ENCODE results near the gene WDR36.

GRCh38 chr5:111095982-111096381 lies 3.8 kb downstream of the WDR36 start:
- TF ChIP-seq ZNF639 (CRISPR knock-in tag; conservative IDR thresholded peaks at IDR 0.05 in 1 of 2, IDR thresholded peaks at IDR 0.05 in 1 of 2): no peak
- no peak for TF ChIP-seq ZNF274 (IDR thresholded peaks at IDR 0.05; ENCODE audit: borderline replicate concordance, low read depth, low read length)
- no peak for TF ChIP-seq CTCF (IDR thresholded peaks at IDR 0.05 in 2 of 3, conservative IDR thresholded peaks at IDR 0.05 in 1 of 3; ENCODE audit: insufficient read depth in 2 of 3, low read depth in 1 of 3, low read length in 3 of 3)
- TF ChIP-seq JUNB (CRISPR knock-in tag; conservative IDR thresholded peaks at IDR 0.05): no peak
- no peak for TF ChIP-seq VEZF1 (CRISPR knock-in tag; IDR thresholded peaks at IDR 0.05)
- no peak for TF ChIP-seq SP1 (CRISPR knock-in tag; IDR thresholded peaks at IDR 0.05)
- TF ChIP-seq POLR2A (conservative IDR thresholded peaks at IDR 0.05): no peak
- no peak for TF ChIP-seq HCFC1 (IDR thresholded peaks at IDR 0.05; ENCODE audit: low read depth, low read length)
- no peak for TF ChIP-seq HNRNPLL (IDR thresholded peaks at IDR 0.05; ENCODE audit: low read depth, low read length, poor library complexity, severe bottlenecking)
- no peak for TF ChIP-seq MLLT1 (IDR thresholded peaks at IDR 0.05)
